Measurements from ENCODE around the gene GRIN2C. TPM values are rescaled to one million over a fixed set of nuclear protein-coding genes. Genes with fewer than 3 reads are reported as not detected.

GRIN2C gene
- total and polyA plus RNA-seq, 12 donors = 0.42 to 16.4 (median 3.2) TPM

- Histone ChIP-seq H3K27me3 (no peaks in the 10 kb centered on the region), H3K27ac (no peak overlapping the region), H3K4me3 (no peak overlapping the region), H3K9me3 (replicated peaks in 1 of 3) (no peaks in the 10 kb centered on the region), H3K4me1 (replicated peaks in 1 of 2) (peaks cover 9 to 15% of the 10 kb centered on the region in 2 donors), H3K36me3 (replicated peaks in 1 of 2) (peaks cover 0 to 6% of the 10 kb centered on the region in 2 donors)
- TF ChIP-seq CTCF (IDR thresholded peaks at IDR 0.05) (no peak), POLR2A (IDR thresholded peaks at IDR 0.05) (no peak)
- intact Hi-C loops (cut with DNase I) = loop anchor here in 1 of 2 donors (2.0 kb wide), 1 partner anchor 44 kb away; no protein-coding TSS in a partner anchor
- DNase-seq = no peak
- WGBS, 4 donors = 95 to 99% (median 96%) methylated on average over 6 to 19 of the region's 19 CpGs
These were observed 22.8 kb downstream of the GRIN2C start for GRCh38 chr17:74836691-74837467.

GRCh38 chr17:74836191-74836590 lies 23.5 kb downstream of the GRIN2C start:
- peaks cover 0 to 6% of the 10 kb centered on the region in 2 donors for H3K36me3 ChIP-seq (replicated peaks in 1 of 2)
- no peak overlapping the region for H3K4me3 ChIP-seq
- DNase-seq = no peak
- H3K27me3 ChIP-seq = no peaks in the 10 kb centered on the region
- intact Hi-C loops (cut with DNase I) = loop anchor here in 1 of 2 donors (2.0 kb wide), 1 partner anchor 43 kb away; no protein-coding TSS in a partner anchor
- H3K9me3 ChIP-seq (replicated peaks in 1 of 3) = no peaks in the 10 kb centered on the region
- peaks cover 7 to 8% of the 10 kb centered on the region in 2 donors for H3K4me1 ChIP-seq (replicated peaks in 1 of 2)
- TF ChIP-seq CTCF (IDR thresholded peaks at IDR 0.05) (no peak), POLR2A (IDR thresholded peaks at IDR 0.05) (no peak)
- 94 to 98% (median 96%) methylated on average over 17 to 26 of the region's 26 CpGs for WGBS, 4 donors
- no peak overlapping the region for H3K27ac ChIP-seq

- Histone ChIP-seq H3K4me3 (no peak overlapping the region), H3K36me3 (replicated peaks in 1 of 2) (peaks cover 0 to 6% of the 10 kb centered on the region in 2 donors), H3K9me3 (replicated peaks in 1 of 3) (no peaks in the 10 kb centered on the region), H3K27ac (no peak overlapping the region), H3K27me3 (no peaks in the 10 kb centered on the region), H3K4me1 (replicated peaks in 1 of 2) (no peaks in the 10 kb centered on the region)
- intact Hi-C loops (cut with DNase I) = no loop called here
- no peak for TF ChIP-seq CTCF (IDR thresholded peaks at IDR 0.05)
- TF ChIP-seq POLR2A (IDR thresholded peaks at IDR 0.05) = no peak
- 70 to 76% (median 72%) methylated on average over 12 to 16 of the region's 16 CpGs for WGBS, 4 donors
- DNase-seq = peak in 4 of 7 donors; percentile 29 to 57 (median 42)
These were observed 25.9 kb downstream of the GRIN2C start for GRCh38 chr17:74833501-74834377.

- intact Hi-C loops (cut with DNase I) = no loop called here
- WGBS, 4 donors = 93 to 98% (median 95%) methylated on average over 6 to 9 of the region's 9 CpGs
- H3K36me3 ChIP-seq (replicated peaks in 1 of 2) = peaks cover 0 to 6% of the 10 kb centered on the region in 2 donors
These were observed 27.3 kb downstream of the GRIN2C start for GRCh38 chr17:74832421-74832820.

More at GRCh38 chr17:74832421-74832820, 27.3 kb downstream of the GRIN2C start:
- Histone ChIP-seq H3K9me3 (replicated peaks in 1 of 3) (no peaks in the 10 kb centered on the region), H3K27ac (no peak overlapping the region), H3K27me3 (no peaks in the 10 kb centered on the region), H3K4me3 (no peak overlapping the region), H3K4me1 (replicated peaks in 1 of 2) (no peaks in the 10 kb centered on the region)
- TF ChIP-seq POLR2A (IDR thresholded peaks at IDR 0.05) (no peak), CTCF (IDR thresholded peaks at IDR 0.05) (no peak)
- DNase-seq = no peak
